Measurements from ENCODE around the gene KCNT2. TPM values are rescaled to one million over a fixed set of nuclear protein-coding genes. Genes with fewer than 3 reads are reported as not detected.

The KCNT2 gene
- total and polyA plus RNA-seq, 9 of the 15 experiments (the other 6 are each of a cell fraction or from before 2014, with no cell fraction given): 0.13 to 0.73 (median 0.28) TPM

DNA sequence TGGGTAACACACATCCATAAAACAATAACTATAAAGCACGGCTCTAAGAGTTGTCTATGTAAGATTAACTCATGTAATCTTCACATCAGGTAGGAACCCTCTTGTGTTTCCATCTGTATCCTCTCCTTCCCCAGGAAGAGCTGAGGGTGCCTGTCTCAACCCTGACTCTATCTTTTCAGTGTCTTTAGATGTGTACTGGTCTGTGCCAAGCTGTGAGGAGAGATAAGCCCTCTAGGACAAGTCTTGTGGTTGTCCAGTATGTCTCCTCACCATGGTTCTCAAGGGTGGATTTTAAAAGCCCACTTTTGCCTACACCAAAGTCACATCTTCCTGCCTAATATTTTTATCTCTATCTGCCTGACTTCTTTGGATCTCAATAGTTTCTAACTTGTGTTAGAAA is 300.1 kb downstream of the KCNT2 start (continued):
- TF ChIP-seq STAT6 (CRISPR knock-in tag; IDR thresholded peaks at IDR 0.05) (no peak), CTBP1 (IDR thresholded peaks at IDR 0.05; ENCODE audit: borderline replicate concordance) (no peak)

- H3K9me1 ChIP-seq (ENCODE audit: control insufficient read depth, insufficient read depth, low read length): no peaks in the 10 kb centered on the region
- no TSS peak for BruUV-seq (replicated peaks)
- in situ Hi-C loops (cut with MboI): no loop called here
- H2AFZ ChIP-seq (ENCODE audit: low read depth, low read length): no peak overlapping the region
- intact Hi-C loops (cut with micrococcal nuclease): no loop called here
- no peak overlapping the region for H3K27ac ChIP-seq (ENCODE audit: extremely low read depth, low read depth, low read length)
- no peaks in the 10 kb centered on the region for H4K20me1 ChIP-seq (replicated peaks; ENCODE audit: control insufficient read depth, insufficient read depth, low read length)
- H3K79me2 ChIP-seq (ENCODE audit: control insufficient read depth, insufficient read depth, low read length): no peaks in the 10 kb centered on the region
- H3K9me3 ChIP-seq (replicated peaks; ENCODE audit: control insufficient read depth, insufficient read depth, low read depth, low read length): 0 out of 2 replicates have a peak, but pooled peaks cover 2% of the 10 kb centered on the region
- ChIA-PET POLR2A (no interaction called here), CTCF (ENCODE audit: low intra/inter-chr PET ratio) (no interaction called here)
- DNase-seq (ENCODE audit: extremely low read depth in 1 of 4, low spot score in 3 of 4) (no peak), ATAC-seq (no peak), FAIRE-seq (no peak)
- 26% methylated on average over 2 of the region's 2 CpGs for WGBS (ENCODE audit: insufficient coverage, low coverage, missing lambda C conversion rate)
- no peaks in the 10 kb centered on the region for H3K4me1 ChIP-seq (replicated peaks in 1 of 2; ENCODE audit: control insufficient read depth in 2 of 2, insufficient read depth in 2 of 2, low read length in 2 of 2)
- H3K4me3 ChIP-seq: no peak overlapping the region
- no peak overlapping the region for H3K4me2 ChIP-seq (ENCODE audit: insufficient read depth, low read length)
- no peak overlapping the region for H3K9ac ChIP-seq (ENCODE audit: insufficient read depth in 1 of 2, low read depth in 2 of 2, low read length in 2 of 2)
- H3K36me3 ChIP-seq (ENCODE audit: control insufficient read depth, insufficient read depth, low read length): no peaks in the 10 kb centered on the region
- H3K27me3 ChIP-seq (ENCODE audit: control insufficient read depth in 2 of 2, insufficient read depth in 2 of 2, low read length in 2 of 2): no peaks in the 10 kb centered on the region
- TF ChIP-seq FOXJ2 (tag; IDR thresholded peaks at IDR 0.05): no peak
- no peak for TF ChIP-seq E2F6 (IDR thresholded peaks at IDR 0.05; ENCODE audit: borderline replicate concordance in 1 of 2, extremely low read depth in 1 of 2, insufficient read depth in 1 of 2, insufficient read length in 1 of 2, low read depth in 1 of 2, low read length in 1 of 2, poor library complexity in 1 of 2, severe bottlenecking in 1 of 2)
- TF ChIP-seq, protein P1, sequence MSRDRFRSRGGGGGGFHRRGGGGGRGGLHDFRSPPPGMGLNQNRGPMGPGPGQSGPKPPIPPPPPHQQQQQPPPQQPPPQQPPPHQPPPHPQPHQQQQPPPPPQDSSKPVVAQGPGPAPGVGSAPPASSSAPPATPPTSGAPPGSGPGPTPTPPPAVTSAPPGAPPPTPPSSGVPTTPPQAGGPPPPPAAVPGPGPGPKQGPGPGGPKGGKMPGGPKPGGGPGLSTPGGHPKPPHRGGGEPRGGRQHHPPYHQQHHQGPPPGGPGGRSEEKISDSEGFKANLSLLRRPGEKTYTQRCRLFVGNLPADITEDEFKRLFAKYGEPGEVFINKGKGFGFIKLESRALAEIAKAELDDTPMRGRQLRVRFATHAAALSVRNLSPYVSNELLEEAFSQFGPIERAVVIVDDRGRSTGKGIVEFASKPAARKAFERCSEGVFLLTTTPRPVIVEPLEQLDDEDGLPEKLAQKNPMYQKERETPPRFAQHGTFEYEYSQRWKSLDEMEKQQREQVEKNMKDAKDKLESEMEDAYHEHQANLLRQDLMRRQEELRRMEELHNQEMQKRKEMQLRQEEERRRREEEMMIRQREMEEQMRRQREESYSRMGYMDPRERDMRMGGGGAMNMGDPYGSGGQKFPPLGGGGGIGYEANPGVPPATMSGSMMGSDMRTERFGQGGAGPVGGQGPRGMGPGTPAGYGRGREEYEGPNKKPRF (IDR thresholded peaks at IDR 0.05; ENCODE audit: low read depth, low read length): no peak
- no peak for TF ChIP-seq C11orf30 (IDR thresholded peaks at IDR 0.05; ENCODE audit: low read depth)
- TF ChIP-seq ZNF740 (CRISPR knock-in tag; IDR thresholded peaks at IDR 0.05): no peak
- no peak for TF ChIP-seq ZNF740 (tag; IDR thresholded peaks at IDR 0.05)
Measured at GRCh38 chr1:196306421-196306820, 301.8 kb downstream of the KCNT2 start.
